Epidermal melanocyte (primary cell): ENCODE measurements around the gene DNAL4.

Source experiments
- DNase-seq: peaks from one replicate; pipeline ENCODE4 v3.0.0; 2011; ENCODE audit warnings: low spot score; ENCODE audit not compliant: insufficient read length

The DNAL4 gene

DNA sequence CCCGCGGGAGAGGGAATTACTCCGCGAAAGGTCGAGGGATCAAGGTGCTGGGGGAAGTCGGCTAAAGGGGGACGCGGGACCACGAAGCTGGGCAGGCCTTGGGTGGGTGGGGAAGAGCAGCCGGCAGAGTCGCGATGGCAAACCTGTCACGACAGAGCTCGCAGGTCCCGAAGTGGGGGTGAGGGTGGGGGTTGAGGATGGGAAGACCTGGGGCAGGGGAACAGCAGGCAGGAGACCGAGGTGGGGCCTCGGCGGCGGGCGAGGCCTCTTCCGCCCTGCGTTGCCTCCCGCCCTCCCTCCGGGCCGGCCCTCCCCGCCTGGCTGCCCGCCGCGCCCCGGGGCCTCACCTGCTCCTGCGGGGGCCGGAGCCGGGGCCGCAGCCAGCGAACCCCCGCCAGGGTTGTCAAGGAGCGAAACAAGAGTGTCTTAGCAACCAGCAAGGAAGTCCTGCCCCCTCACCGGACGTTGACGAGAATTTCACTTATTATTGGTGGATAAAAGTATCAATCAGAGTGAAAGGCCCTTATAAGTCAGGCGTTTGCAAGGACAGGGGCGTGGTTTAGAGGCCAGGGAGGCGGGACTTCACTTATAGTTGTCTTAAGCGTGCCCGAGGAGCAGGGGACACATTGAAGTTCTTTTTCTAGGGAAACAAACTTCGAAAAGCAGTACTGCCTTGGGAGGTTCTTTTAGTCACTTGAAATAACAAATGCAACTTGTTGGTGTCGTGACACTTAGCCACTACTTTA lies at the start of gene DNAL4:
Gene DNAL4 (minus strand): TSS at position 423 of the 746 bp plus-strand sequence. CDS start 11,412 bp downstream, outside the sequence.
- DNase-seq: peak; percentile 95

GRCh38 chr22:38843201-38843656 lies 49.3 kb upstream of the DNAL4 start:
- DNase-seq: peak; percentile 80

DNA sequence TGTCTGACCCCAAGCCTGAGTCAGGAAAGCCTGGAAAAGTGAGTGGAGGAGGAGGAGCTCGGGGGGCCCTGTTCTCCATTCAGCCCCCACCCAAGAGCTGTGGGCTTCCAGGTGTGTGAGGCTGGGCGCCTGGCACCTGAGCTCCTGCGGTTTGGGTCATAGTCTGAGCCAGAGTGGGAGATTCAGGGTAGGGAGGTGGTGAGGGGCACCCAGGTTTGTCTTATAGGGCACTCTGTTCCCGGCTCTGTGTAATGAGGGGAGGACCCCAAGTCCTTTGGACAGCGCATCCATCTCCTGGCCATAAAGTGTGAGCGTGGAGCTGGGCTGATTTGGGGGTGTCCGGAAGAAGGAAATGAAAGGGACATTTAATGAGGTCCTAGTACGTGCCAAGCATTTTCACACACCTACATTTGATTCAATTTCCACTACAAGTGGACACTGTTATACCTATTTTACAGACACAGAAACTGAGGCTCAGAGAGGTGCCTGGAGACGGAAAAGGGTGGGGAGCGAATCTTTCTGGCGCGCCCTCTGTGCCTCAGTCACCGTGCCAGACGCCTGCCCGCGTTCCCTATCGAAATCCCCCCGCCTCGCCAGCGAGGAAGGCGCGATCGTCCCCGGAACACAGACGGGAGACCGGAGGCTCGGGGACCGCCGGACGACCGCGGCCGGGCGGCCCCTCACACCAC lies 48.7 kb upstream of the DNAL4 start:
- DNase-seq: no peak

DNA sequence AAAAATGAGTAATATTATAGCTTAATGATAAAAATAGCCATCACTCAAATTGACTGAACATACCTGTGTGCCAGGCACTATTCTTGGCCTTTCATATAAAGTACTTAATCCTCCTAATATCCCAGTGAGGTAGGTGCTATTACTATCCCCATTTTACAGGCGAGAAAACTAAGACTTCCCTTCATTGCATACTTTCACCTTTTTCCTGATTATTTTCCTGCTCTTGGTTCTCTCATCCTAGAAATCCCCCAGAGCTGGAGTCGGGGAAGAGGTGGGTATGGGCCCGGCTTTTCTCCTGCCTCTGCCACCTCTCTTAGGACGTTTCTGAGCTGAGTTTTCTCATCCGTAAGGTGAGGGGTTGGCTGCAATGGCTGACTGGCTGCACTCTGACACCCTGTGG lies 47.7 kb upstream of the DNAL4 start:
- DNase-seq: no peak

GRCh38 chr22:38841211-38841610 lies 47.3 kb upstream of the DNAL4 start:
- no peak for DNase-seq

DNA sequence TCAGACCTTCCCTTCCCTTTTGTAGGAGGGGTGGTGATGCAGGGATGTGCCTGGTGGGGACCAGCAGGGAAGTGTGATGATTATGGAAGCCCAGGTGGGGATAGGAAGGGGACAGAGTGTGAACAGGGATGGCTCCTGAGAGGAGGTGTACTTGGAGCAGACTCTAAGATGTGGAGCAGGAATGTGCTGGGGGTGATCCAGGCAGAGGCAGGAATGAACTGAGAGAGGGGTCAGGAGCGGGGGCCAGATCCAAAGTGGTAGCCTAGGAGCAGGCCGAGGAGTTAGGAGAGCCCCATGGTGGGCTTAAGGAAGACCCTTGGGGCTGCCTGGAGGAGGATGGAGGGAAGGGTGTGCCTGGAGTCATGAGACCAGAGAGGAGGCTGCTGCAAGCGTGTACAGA lies 46.2 kb upstream of the DNAL4 start:
- no peak for DNase-seq

DNA sequence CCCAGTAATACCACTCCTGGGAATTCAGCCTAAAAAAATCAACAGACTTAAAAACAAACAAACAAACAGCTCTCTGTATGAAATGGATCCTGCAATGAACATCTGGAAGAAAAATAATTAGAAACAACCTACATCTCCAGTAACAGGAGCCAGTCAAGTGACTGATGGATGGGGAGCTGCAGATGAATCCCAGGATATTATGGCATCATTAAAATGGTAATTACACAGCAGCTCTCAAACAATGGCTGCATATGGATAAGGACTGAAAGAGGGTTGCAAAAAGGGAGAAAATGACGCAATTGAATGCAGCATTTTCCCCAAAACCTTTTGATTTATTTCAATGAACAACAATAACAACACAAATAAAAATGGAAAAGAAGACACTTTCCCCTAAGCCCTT lies 45.7 kb upstream of the DNAL4 start:
- DNase-seq: no peak

DNA sequence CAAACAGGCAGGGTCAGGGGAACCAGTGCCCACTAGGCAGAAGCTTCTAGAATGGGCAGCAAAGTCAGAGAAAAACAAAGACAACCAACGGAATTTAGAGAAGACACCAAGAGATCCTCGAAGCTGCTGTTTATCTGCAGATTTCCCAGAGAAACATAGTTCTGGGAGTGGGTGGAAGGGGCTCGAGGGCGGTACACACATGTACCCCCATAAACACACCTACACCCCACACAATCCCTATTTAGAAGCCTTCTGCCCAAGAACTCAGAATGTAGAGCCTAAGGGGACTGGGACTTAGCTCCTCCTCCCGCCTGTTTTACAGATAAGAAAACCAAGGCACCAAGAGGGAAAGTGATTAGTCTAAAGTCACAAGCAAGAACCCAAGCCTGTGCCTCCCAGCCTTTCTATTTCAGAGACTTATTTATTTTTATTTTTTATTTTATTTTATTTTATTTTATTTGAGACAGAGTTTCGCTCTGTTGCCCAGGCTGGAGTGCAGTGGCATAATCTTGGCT lies 43.5 kb upstream of the DNAL4 start:
- no peak for DNase-seq

DNA sequence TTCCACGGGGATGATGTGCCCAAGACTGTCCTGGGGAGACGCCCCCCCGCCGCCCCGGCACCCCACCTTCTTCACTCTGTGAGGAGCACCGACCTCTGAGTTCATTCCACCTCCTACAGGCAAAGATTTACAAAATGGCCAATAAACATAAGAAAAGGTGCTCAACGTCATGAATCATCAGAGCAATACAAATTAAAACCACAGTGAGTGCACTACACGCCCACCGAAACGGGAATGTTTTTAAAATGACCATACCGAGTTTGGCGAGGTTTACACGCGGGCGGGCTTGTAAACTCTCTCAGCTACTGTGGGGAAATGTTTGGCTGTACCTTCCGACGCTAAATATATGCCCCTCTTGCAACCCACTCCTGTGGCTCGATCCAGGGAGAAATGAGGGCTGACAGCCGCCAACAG lies 42.0 kb upstream of the DNAL4 start:
- DNase-seq: no peak

DNA sequence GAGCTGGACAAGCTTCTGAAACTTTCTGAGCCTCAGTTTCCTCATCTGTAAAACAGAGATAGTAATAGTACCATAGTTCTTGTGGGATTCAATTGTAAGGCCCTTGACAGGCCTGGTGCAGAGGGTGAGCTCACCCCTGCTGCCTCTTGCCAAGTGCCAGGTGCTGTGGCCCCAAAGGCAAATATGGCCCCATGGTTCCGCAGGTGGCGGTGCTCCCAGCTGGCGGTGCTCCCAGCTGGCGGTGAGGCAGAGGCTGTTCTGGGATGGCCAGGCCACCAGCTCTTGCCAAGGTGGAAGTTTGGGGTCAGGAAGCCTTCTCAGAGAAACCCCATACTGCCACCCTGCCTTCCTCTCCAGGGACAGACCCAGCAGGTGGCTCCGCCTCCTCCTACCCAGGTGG lies 41.0 kb upstream of the DNAL4 start:
- no peak for DNase-seq

- DNase-seq: no peak
Observed at GRCh38 chr22:38834215-38834953, 40.4 kb upstream of the DNAL4 start.

DNA sequence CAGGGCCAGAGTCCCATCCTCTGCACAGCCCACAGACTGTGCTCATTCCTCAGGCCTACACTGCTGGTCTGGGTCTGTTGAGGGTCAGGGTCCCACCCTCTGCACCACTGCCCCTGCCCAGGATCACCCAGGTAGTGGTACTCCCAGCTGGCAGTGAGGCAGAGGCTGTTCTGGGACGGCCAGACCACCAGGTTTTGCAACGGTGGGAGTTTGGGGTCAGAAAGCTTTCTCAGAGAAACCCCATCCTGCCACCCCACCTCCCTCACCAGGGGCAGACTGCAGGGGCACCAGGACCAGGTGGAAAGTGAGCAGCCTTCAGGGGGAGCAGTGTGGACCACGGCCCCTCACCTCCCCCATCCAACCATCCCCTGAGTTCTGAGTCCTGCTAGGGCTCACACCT lies 39.1 kb upstream of the DNAL4 start:
- DNase-seq: no peak

DNA sequence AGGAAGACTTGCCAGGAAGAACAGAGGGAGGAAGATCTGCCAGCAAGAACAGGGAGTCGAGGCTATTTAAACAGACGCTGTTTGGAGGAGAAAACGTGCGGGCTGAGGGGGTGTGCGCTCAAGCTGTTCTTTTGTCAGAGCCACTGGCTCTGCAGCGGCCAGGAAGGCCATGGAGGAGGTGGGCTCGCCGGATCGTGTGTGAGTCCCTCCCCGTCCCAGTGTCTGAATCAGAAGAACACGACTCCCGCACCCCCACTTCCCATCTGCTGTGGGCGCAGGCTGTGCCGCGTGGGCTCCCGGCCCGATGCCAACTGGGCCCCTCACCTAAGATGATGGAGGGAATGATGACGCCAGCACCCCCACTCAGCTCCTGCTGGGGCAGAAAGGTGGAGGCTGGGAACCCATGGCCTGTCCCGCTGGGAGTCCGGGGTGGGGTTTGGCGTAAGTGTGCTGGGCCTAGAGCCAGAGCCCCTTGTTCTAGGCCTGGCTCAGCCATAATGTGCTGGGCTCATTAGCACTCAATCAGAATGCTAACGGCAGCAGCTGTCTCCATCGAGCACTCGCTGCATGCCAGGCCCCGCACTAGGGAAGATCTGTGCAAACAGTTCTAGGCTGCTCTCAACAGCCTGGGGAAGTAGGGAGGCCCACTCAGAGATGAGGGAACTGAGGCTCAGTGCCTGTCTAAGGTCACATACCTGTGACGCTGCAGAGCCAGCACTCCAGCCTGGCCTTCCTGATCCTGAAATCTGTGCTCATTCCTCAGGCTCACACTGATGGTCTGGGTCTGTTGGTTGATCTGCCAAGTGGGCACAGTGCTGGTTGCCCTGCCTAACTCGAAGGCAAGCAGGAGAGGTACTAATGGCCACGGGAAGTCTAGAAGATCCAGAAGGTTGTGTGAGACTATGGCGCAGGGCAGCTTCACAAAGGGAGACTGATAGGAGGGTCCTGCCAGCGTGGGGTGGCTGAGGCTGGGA lies 38.3 kb upstream of the DNAL4 start:
- DNase-seq: no peak

GRCh38 chr22:38831166-38831945 lies 37.4 kb upstream of the DNAL4 start:
- DNase-seq: no peak

DNA sequence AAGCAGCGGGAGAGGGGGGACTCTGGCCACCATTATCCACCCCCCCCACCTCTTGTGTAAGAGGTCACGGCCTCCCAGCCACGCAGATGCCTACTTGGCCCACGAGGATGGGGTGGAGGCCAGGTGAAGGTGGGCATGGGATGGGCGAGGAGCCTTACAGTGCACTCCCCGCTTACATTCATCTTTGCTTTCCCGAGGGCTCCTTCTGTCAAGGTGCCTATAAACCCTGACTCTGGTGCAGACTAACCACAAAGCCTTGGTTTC lies 36.8 kb upstream of the DNAL4 start:
- no peak for DNase-seq

GRCh38 chr22:38830026-38830844 lies 36.3 kb upstream of the DNAL4 start:
- no peak for DNase-seq

DNA sequence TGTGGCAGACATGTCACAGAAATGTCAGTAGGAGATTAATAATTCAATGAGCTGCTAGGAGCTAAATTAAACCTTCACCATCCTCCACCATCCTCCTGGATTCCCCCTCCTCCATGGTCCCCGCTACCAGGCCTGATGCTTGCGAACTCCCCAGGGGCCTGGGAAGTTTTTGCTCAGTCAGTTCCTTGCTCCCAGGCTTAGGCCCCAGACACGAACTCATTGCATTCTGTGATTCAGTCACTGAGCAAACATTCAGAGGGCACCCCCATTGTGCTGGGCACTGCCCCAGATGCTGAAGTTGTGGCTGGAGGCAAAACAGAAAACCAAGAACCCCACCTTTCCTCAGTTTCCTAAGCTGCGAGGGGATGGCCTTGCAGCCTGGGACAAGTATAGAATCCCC lies 35.5 kb upstream of the DNAL4 start:
- DNase-seq: no peak

GRCh38 chr22:38828616-38829205 lies 34.8 kb upstream of the DNAL4 start:
- no peak for DNase-seq

GRCh38 chr22:38828191-38828590 lies 34.2 kb upstream of the DNAL4 start:
- DNase-seq: no peak
